ENCODE results near the gene C9orf50.

GRCh38 chr9:129595311-129595741 is 25.6 kb downstream of the C9orf50 start:
- no peak for TF ChIP-seq POLR2AphosphoS5 (IDR thresholded peaks at IDR 0.05; ENCODE audit: low read depth, low read length)
- TF ChIP-seq POLR2A (IDR thresholded peaks at IDR 0.05; ENCODE audit: low read depth, low read length), result no peak
